GM12878 (cell line): ENCODE data around the gene STAT3. TPM values are rescaled to one million over a fixed set of nuclear protein-coding genes. Genes with fewer than 3 reads are reported as not detected.
A peak's percentile ranks its signal among the peaks of the same experiment; 100 is the strongest.

Source experiments
- CTCF ChIP-seq, 3 experiments: IDR thresholded peaks in 2 of 3; conservative IDR thresholded peaks in 1 of 3; 2 replicates each; pipeline ENCODE4 v1.5.1; 2011; ENCODE audit warnings: low read depth in 3 of 3, low read length in 3 of 3, mild to moderate bottlenecking in 3 of 3, control low read depth in 2 of 3, moderate library complexity in 2 of 3, inconsistent platforms in 1 of 3, mixed read lengths in 1 of 3; ENCODE audit not compliant: control insufficient read depth in 2 of 3, insufficient read depth in 1 of 3; ENCODE audit errors: extremely low read depth in 1 of 3
- EED ChIP-seq: sonication (generic); IDR thresholded peaks from 2 replicates; pipeline ENCODE4 v1.6.1; 2016; ENCODE audit warnings: antibody characterized with exemption, low read depth
- FOXM1 ChIP-seq: IDR thresholded peaks from 2 replicates; pipeline ENCODE4 v1.6.1; 2012; ENCODE audit warnings: low read depth, mild to moderate bottlenecking, inconsistent platforms, low read length, moderate library complexity
- GABPA ChIP-seq: IDR thresholded peaks from 2 replicates; pipeline ENCODE4 v1.6.1; 2014; ENCODE audit warnings: antibody characterized with exemption, low read depth, mild to moderate bottlenecking, inconsistent platforms
- IKZF1 ChIP-seq: fragments of 450-650 bp; conservative IDR thresholded peaks from 2 replicates; pipeline ENCODE4 v1.6.1; 2017; ENCODE audit warnings: antibody characterized with exemption, mild to moderate bottlenecking
- JUNB ChIP-seq: IDR thresholded peaks from 2 replicates; pipeline ENCODE4 v1.6.1; 2016; ENCODE audit warnings: antibody characterized with exemption, mild to moderate bottlenecking
- LARP7 ChIP-seq: fragments of 450-650 bp; IDR thresholded peaks from 2 replicates; pipeline ENCODE4 v1.6.1; 2017; ENCODE audit warnings: mild to moderate bottlenecking
- MEF2A ChIP-seq: IDR thresholded peaks from 2 replicates; pipeline ENCODE4 v1.6.1; 2011; ENCODE audit warnings: low read depth, mild to moderate bottlenecking, low read length, moderate library complexity; ENCODE audit not compliant: insufficient read depth
- MYC ChIP-seq: IDR thresholded peaks from 2 replicates; pipeline ENCODE4 v1.6.1; 2011; ENCODE audit warnings: mild to moderate bottlenecking, low read length, moderate library complexity, inconsistent platforms; ENCODE audit not compliant: insufficient read depth, insufficient replicate concordance, insufficient read length, severe bottlenecking
- NBN ChIP-seq: fragments of 450-650 bp; IDR thresholded peaks from 2 replicates; pipeline ENCODE4 v1.6.1; 2016
- NFIC ChIP-seq: IDR thresholded peaks from 2 replicates; pipeline ENCODE4 v1.6.1; 2012; ENCODE audit warnings: low read depth, mild to moderate bottlenecking, inconsistent platforms, low read length, moderate library complexity
- NFYB ChIP-seq: IDR thresholded peaks from 2 replicates; pipeline ENCODE4 v1.6.1; 2011; ENCODE audit warnings: low read depth, mild to moderate bottlenecking, low read length, improper control_type of control experiment, moderate library complexity; ENCODE audit not compliant: insufficient read depth
- NR2C1 ChIP-seq: fragments of 450-650 bp; IDR thresholded peaks from 2 replicates; pipeline ENCODE4 v1.6.1; 2017; ENCODE audit warnings: antibody characterized with exemption, mild to moderate bottlenecking, moderate library complexity
- POLR2A ChIP-seq: IDR thresholded peaks from 2 replicates; pipeline ENCODE4 v1.6.1; 2011; ENCODE audit warnings: low read depth, mild to moderate bottlenecking, low read length
- RAD21 ChIP-seq: IDR thresholded peaks from 2 replicates; pipeline ENCODE4 v1.6.1; 2011; ENCODE audit warnings: mild to moderate bottlenecking, low read depth, low read length, moderate library complexity; ENCODE audit not compliant: insufficient read depth
- SMARCA5 ChIP-seq: fragments of 450-650 bp; IDR thresholded peaks from 2 replicates; pipeline ENCODE4 v1.6.1; 2017; ENCODE audit warnings: mild to moderate bottlenecking
- SREBF2 ChIP-seq: IDR thresholded peaks from 2 replicates; pipeline ENCODE4 v1.6.1; 2012; ENCODE audit warnings: mild to moderate bottlenecking, low read length
- ZNF274 ChIP-seq: IDR thresholded peaks from one replicate; pipeline ENCODE4 v1.8.0; 2011; ENCODE audit not compliant: insufficient read length, insufficient read depth
- ZNF687 ChIP-seq: fragments of 450-650 bp; IDR thresholded peaks from 2 replicates; pipeline ENCODE4 v1.6.1; 2017; ENCODE audit warnings: mild to moderate bottlenecking, moderate library complexity
- polyA plus RNA-seq, 11 experiments: library from polyadenylated mRNA; depleted of rRNA in 4 of 11; unstranded in 6 of 11; stranded (reverse) in 5 of 11; fragments of >200 nt; fragmentation: Nextera tagmentation in 4 of 11; fragmentation: Illumina TruSeq in 1 of 11; extraction: Ambion mirVana in 4 of 11; extraction: Trizol in 1 of 11; gene quantifications; 1 replicate in 1 of 11; 2 replicates in 10 of 11; pipeline versions ENCODE4 v1.2.1 to v1.2.3, GENCODE V29; 2011 to 2016; ENCODE audit warnings: inconsistent platforms in 2 of 11, missing spikeins in 2 of 11, low read depth in 1 of 11
- total RNA-seq, 4 experiments: library from RNA; depleted of rRNA in 3 of 4; stranded (reverse); fragments of >200 nt in 3 of 4; fragmentation: Illumina TruSeq in 1 of 4; extraction: Trizol in 1 of 4; gene quantifications; 2 replicates each; pipeline versions ENCODE4 v1.2.1 to v1.2.3, GENCODE V29; 2013 to 2021
- TF ChIP-seq, protein P1 (sequence below): IDR thresholded peaks from 2 replicates; pipeline ENCODE4 v1.6.1; 2011; ENCODE audit warnings: borderline replicate concordance, low read depth, mild to moderate bottlenecking, moderate library complexity, low read length; ENCODE audit not compliant: insufficient read depth, poor library complexity, severe bottlenecking
- TF ChIP-seq, protein P2 (sequence below): fragments of 450-650 bp; IDR thresholded peaks from 2 replicates; pipeline ENCODE4 v1.6.1; 2017; ENCODE audit warnings: borderline replicate concordance
- TF ChIP-seq, protein P3 (sequence below): IDR thresholded peaks from 2 replicates; pipeline ENCODE4 v1.6.1; 2012; ENCODE audit warnings: low read depth, low read length, improper control_type of control experiment

STAT3 gene
- total and polyA plus RNA-seq, 10 of the 15 experiments (the other 5 are each of a cell fraction or from before 2014, with no cell fraction given): 18.4 to 96.4 (median 60.9) TPM

DNA sequence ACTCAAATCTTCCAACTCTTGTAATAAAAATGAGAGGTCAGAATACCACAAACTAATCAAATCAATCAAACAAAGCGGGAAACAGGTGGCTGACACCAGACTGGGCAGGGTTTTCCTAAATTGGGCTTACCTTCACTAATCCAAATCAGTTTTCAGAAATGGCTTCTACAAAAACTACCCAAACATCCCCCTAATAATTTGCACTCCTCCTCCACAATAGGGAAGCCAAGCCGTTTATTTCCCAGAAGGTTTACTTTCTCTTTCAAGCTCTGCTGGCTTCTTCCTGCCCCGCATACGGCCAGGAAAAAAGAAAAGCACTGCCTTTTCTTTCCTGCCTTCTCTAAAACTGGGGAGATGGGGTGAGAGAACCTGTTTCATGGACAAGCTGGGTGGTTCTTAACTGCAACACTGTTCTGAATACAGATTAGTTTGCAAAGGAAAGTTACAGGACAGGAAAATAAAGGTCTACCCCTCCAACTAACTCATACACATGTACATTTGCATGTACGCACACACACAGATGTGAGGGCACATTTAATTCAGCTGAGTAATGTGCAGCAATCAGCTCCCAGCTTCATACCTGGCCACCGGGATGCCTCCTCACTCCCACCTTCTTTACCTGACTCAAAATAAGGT is 9.2 kb downstream of the STAT3 start (continued):
- TF ChIP-seq, protein P1, sequence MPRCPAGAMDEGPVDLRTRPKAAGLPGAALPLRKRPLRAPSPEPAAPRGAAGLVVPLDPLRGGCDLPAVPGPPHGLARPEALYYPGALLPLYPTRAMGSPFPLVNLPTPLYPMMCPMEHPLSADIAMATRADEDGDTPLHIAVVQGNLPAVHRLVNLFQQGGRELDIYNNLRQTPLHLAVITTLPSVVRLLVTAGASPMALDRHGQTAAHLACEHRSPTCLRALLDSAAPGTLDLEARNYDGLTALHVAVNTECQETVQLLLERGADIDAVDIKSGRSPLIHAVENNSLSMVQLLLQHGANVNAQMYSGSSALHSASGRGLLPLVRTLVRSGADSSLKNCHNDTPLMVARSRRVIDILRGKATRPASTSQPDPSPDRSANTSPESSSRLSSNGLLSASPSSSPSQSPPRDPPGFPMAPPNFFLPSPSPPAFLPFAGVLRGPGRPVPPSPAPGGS: no peak
- TF ChIP-seq NBN (no peak), EED (peak; percentile 86), SMARCA5 (no peak), FOXM1 (peak; percentile 93; the same call in 1 of the 2 replicates), NR2C1 (no peak), GABPA (no peak), MEF2A (no peak), CTCF (IDR thresholded peaks at IDR 0.05 in 2 of 3, conservative IDR thresholded peaks at IDR 0.05 in 1 of 3; ENCODE audit: control insufficient read depth in 2 of 3, extremely low read depth in 1 of 3, insufficient read depth in 1 of 3, low read depth in 3 of 3, low read length in 3 of 3) (no peak), POLR2A (no peak), SREBF2 (no peak), MYC (no peak), NFYB (no peak), ZNF687 (no peak), ZNF274 (no peak), JUNB (peak; percentile 88), LARP7 (no peak), RAD21 (no peak), NFIC (peak; percentile 82), IKZF1 (peak; percentile 64)
- TF ChIP-seq, protein P2, sequence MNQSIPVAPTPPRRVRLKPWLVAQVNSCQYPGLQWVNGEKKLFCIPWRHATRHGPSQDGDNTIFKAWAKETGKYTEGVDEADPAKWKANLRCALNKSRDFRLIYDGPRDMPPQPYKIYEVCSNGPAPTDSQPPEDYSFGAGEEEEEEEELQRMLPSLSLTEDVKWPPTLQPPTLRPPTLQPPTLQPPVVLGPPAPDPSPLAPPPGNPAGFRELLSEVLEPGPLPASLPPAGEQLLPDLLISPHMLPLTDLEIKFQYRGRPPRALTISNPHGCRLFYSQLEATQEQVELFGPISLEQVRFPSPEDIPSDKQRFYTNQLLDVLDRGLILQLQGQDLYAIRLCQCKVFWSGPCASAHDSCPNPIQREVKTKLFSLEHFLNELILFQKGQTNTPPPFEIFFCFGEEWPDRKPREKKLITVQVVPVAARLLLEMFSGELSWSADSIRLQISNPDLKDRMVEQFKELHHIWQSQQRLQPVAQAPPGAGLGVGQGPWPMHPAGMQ: no peak
- TF ChIP-seq, protein P3, sequence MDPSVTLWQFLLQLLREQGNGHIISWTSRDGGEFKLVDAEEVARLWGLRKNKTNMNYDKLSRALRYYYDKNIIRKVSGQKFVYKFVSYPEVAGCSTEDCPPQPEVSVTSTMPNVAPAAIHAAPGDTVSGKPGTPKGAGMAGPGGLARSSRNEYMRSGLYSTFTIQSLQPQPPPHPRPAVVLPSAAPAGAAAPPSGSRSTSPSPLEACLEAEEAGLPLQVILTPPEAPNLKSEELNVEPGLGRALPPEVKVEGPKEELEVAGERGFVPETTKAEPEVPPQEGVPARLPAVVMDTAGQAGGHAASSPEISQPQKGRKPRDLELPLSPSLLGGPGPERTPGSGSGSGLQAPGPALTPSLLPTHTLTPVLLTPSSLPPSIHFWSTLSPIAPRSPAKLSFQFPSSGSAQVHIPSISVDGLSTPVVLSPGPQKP: no peak
